Fibroblast of lung (primary cell): ENCODE measurements around the gene GABARAPL2. TPM values are rescaled to one million over a fixed set of nuclear protein-coding genes. Genes with fewer than 3 reads are reported as not detected.

Source experiments
- DNase-seq, 2 donors: peaks; one replicate each; pipeline versions ENCODE4 v3.0.0 to v3.0.0-alpha.2; 2010; ENCODE audit warnings: low read depth in 2 of 2
- H2AFZ ChIP-seq: 2 replicates; pipeline ENCODE4 v1.5.1; 2012; ENCODE audit warnings: low read length, control low read depth, inconsistent platforms
- H3K27ac ChIP-seq: 2 replicates; pipeline ENCODE4 v1.5.1; 2011; ENCODE audit warnings: low read length, control low read depth; ENCODE audit not compliant: insufficient read depth
- H3K27me3 ChIP-seq: 2 replicates; pipeline ENCODE4 v1.5.1; 2011; ENCODE audit warnings: mild to moderate bottlenecking, low read length; ENCODE audit not compliant: control insufficient read depth, insufficient read depth
- H3K36me3 ChIP-seq: 2 replicates; pipeline ENCODE4 v1.5.1; 2011; ENCODE audit warnings: low read length; ENCODE audit not compliant: control insufficient read depth, insufficient read depth
- H3K4me1 ChIP-seq: 2 replicates; pipeline ENCODE4 v1.5.1; 2011; ENCODE audit warnings: low read length; ENCODE audit not compliant: control insufficient read depth, insufficient read depth; ENCODE audit errors: extremely low read depth
- H3K4me2 ChIP-seq: 2 replicates; pipeline ENCODE4 v1.5.1; 2011; ENCODE audit warnings: low read length, control low read depth; ENCODE audit not compliant: insufficient read depth; ENCODE audit errors: extremely low read depth
- H3K4me3 ChIP-seq, 4 experiments: fragments of 200-600 bp in 1 of 4; sonication (generic) in 1 of 4; replicated peaks in 1 of 4; 2 replicates each; pipeline ENCODE4 v1.5.1; 2011 to 2016; ENCODE audit warnings: low read length in 4 of 4, low read depth in 3 of 4, mild to moderate bottlenecking in 3 of 4, control low read depth in 2 of 4, inconsistent platforms in 1 of 4, mixed read lengths in 1 of 4; ENCODE audit not compliant: insufficient read depth in 1 of 4; ENCODE audit errors: control extremely low read depth in 1 of 4
- H3K79me2 ChIP-seq: 2 replicates; pipeline ENCODE4 v1.5.1; 2012; ENCODE audit warnings: mild to moderate bottlenecking, low read length, inconsistent platforms; ENCODE audit not compliant: control insufficient read depth, insufficient read depth
- H3K9ac ChIP-seq: 2 replicates; pipeline ENCODE4 v1.5.1; 2011; ENCODE audit warnings: mild to moderate bottlenecking, low read length, control low read depth; ENCODE audit not compliant: insufficient read depth
- H3K9me3 ChIP-seq: 2 replicates; pipeline ENCODE4 v1.5.1; 2012; ENCODE audit warnings: low read depth, low read length; ENCODE audit not compliant: control insufficient read depth, insufficient read depth
- H4K20me1 ChIP-seq: 2 replicates; pipeline ENCODE4 v1.5.1; 2011; ENCODE audit warnings: low read length; ENCODE audit not compliant: control insufficient read depth, insufficient read depth; ENCODE audit errors: extremely low read depth
- CTCF ChIP-seq, 2 donors: IDR thresholded peaks in 1 of 2; conservative IDR thresholded peaks in 1 of 2; 1 replicate in 1 of 2; 2 replicates in 1 of 2; pipeline ENCODE4 v1.5.1; 2011 to 2012; ENCODE audit warnings: low read length in 2 of 2, control low read depth in 1 of 2, inconsistent platforms in 1 of 2, low read depth in 1 of 2, mild to moderate bottlenecking in 1 of 2
- EZH2 ChIP-seq: IDR thresholded peaks from 2 replicates; pipeline ENCODE4 v1.5.1; 2012; ENCODE audit warnings: low read length, control low read depth, mild to moderate bottlenecking; ENCODE audit errors: missing control alignments
- polyA plus RNA-seq, 2 donors: library from polyadenylated mRNA; depleted of rRNA in 1 of 2; stranded (reverse) in 1 of 2; unstranded in 1 of 2; fragments of >200 nt; gene quantifications; 2 replicates each; pipeline ENCODE4 v1.2.1, GENCODE V29; 2011 to 2012; ENCODE audit warnings: missing spikeins in 1 of 2
- total RNA-seq: library from RNA; depleted of rRNA; stranded (reverse); fragments of >200 nt; gene quantifications from 2 replicates; pipeline ENCODE4 v1.2.1, GENCODE V29; 2014

The GABARAPL2 gene
- total and polyA plus RNA-seq, 2 donors (not counting 1 experiment from before 2014, with no cell fraction given): 37.3 to 159 TPM

DNA sequence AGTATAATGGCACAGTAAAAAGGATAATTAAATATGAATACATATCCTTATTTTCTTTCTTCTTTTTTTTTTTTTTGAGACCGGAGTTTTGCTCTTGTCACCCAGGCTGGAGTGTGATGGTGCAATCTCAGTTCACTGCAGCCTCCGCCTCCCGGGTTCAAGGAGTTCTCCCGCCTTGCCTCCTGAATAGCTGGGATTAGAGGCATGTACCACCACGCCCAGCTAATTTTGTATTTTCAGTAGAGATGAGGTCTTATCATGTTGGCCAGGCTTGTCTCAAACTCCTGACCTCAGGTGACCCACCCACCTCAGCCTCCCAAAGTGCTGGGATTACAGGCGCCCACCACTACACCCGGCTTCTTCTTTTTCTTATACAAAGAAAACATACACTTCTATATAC lies 12.0 kb downstream of the GABARAPL2 start:
- no peak for DNase-seq
- peaks cover 12% of the 10 kb centered on the region for H3K36me3 ChIP-seq
- H3K9ac ChIP-seq: no peak overlapping the region
- no peaks in the 10 kb centered on the region for H3K9me3 ChIP-seq
- TF ChIP-seq EZH2 (no peak), CTCF (conservative IDR thresholded peaks at IDR 0.05 in 1 of 2, IDR thresholded peaks at IDR 0.05 in 1 of 2; ENCODE audit: low read depth in 1 of 2, low read length in 2 of 2) (no peak)
- H2AFZ ChIP-seq: no peak overlapping the region
- H4K20me1 ChIP-seq: no peaks in the 10 kb centered on the region
- no peak overlapping the region for H3K4me2 ChIP-seq
- no peaks in the 10 kb centered on the region for H3K4me1 ChIP-seq
- H3K27ac ChIP-seq: no peak overlapping the region
- H3K79me2 ChIP-seq: no peaks in the 10 kb centered on the region
- H3K4me3 ChIP-seq: no peak overlapping the region
- no peaks in the 10 kb centered on the region for H3K27me3 ChIP-seq

DNA sequence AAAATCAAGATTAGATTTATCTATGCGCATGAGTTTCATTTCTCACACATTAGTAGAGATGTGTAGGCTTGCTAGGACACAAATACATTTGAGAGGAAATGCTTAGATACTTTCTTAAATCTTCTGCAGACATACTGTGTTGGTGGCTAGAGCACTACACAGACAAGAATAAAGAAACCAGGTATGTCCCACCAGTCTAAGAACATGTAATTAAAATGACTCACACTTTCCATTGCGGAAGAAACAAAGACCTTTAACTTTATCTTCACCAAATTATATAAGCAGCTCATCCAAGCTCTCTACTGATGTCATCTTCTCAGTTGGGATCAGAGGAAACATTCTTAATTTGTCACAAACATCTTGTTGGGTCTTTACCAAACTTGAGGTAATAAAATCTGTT lies 12.5 kb downstream of the GABARAPL2 start:
- Histone ChIP-seq H3K36me3 (peaks cover 8% of the 10 kb centered on the region), H3K9me3 (no peaks in the 10 kb centered on the region), H3K9ac (no peak overlapping the region), H3K4me1 (no peaks in the 10 kb centered on the region), H3K4me2 (no peak overlapping the region), H4K20me1 (no peaks in the 10 kb centered on the region), H3K4me3 (no peak overlapping the region), H3K79me2 (no peaks in the 10 kb centered on the region), H3K27me3 (no peaks in the 10 kb centered on the region), H2AFZ (no peak overlapping the region), H3K27ac (no peak overlapping the region)
- TF ChIP-seq CTCF (conservative IDR thresholded peaks at IDR 0.05 in 1 of 2, IDR thresholded peaks at IDR 0.05 in 1 of 2; ENCODE audit: low read depth in 1 of 2, low read length in 2 of 2) (no peak), EZH2 (no peak)
- DNase-seq: peak in 1 of 2 donors; percentile 51

DNA sequence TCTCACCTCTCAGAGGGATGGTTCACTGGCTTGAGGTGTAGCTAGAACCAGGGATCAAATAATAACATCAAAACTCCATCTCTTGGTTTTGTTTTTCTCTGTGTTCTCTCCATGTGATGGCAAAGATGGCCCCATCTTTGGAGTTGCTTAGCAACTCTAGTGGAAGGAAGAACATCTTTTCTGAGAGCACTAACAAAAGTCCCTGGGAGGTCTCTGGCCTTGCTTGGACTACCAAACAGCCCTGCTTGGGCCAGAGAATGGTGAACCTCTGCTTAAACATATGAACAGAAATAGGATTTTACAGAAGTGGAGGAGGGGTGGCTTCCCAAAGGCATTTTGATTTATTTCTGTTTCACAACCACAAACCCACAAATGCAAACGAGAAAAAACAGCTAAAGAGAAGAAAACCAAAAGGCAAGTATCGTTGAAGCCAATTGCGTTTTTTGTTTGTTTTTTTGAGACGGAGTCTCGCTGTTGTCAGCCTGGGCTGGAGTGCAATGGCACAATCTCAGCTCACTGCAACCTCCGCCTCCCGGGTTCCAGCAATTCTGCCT lies 13.2 kb downstream of the GABARAPL2 start:
- TF ChIP-seq EZH2 (no peak), CTCF (conservative IDR thresholded peaks at IDR 0.05 in 1 of 2, IDR thresholded peaks at IDR 0.05 in 1 of 2; ENCODE audit: low read depth in 1 of 2, low read length in 2 of 2) (no peak)
- no peaks in the 10 kb centered on the region for H3K79me2 ChIP-seq
- no peak overlapping the region for H3K9ac ChIP-seq
- H3K4me1 ChIP-seq: no peaks in the 10 kb centered on the region
- H2AFZ ChIP-seq: no peak overlapping the region
- no peak overlapping the region for H3K27ac ChIP-seq
- H4K20me1 ChIP-seq: no peaks in the 10 kb centered on the region
- peaks cover 4% of the 10 kb centered on the region for H3K36me3 ChIP-seq
- DNase-seq: peak in 1 of 2 donors; percentile 30
- no peaks in the 10 kb centered on the region for H3K9me3 ChIP-seq
- H3K27me3 ChIP-seq: no peaks in the 10 kb centered on the region
- no peak overlapping the region for H3K4me3 ChIP-seq
- no peak overlapping the region for H3K4me2 ChIP-seq
